Keratinocyte (primary cell): Measurements from ENCODE around the gene MAPT. TPM values are rescaled to one million over a fixed set of nuclear protein-coding genes. Genes with fewer than 3 reads are reported as not detected.

ENCODE experiments used
- DNase-seq: peaks from one replicate; pipeline ENCODE4 v3.0.0-alpha.2; 2011; ENCODE audit warnings: low read depth, missing footprints, low spot score
- FAIRE-seq: peaks from 2 replicates; lab custom pipeline; 2011; peaks lifted over from hg19 to GRCh38; lab: Jason Lieb, UNC
- H2AFZ ChIP-seq: 2 replicates; pipeline ENCODE4 v1.6.0; 2012; ENCODE audit warnings: low read length, control low read depth, inconsistent platforms; ENCODE audit not compliant: control insufficient read depth
- H3K27ac ChIP-seq: 2 replicates; pipeline ENCODE4 v1.5.1; 2011; ENCODE audit warnings: low read length; ENCODE audit not compliant: control insufficient read depth, insufficient read depth
- H3K27me3 ChIP-seq: 3 replicates; pipeline ENCODE4 v1.6.0; 2011; ENCODE audit warnings: low read length; ENCODE audit not compliant: control insufficient read depth, insufficient read depth; ENCODE audit errors: extremely low read depth
- H3K36me3 ChIP-seq, 2 experiments: 2 replicates in 1 of 2; 3 replicates in 1 of 2; pipeline ENCODE4 v1.5.1; 2011; ENCODE audit warnings: low read length in 2 of 2, mild to moderate bottlenecking in 1 of 2; ENCODE audit not compliant: control insufficient read depth in 2 of 2, insufficient read depth in 2 of 2; ENCODE audit errors: extremely low read depth in 1 of 2
- H3K4me1 ChIP-seq: 3 replicates; pipeline ENCODE4 v1.5.1; 2011; ENCODE audit warnings: low read length; ENCODE audit not compliant: control insufficient read depth, insufficient read depth; ENCODE audit errors: extremely low read depth
- H3K4me2 ChIP-seq: 3 replicates; pipeline ENCODE4 v1.6.0; 2011; ENCODE audit warnings: low read depth, low read length; ENCODE audit not compliant: control insufficient read depth, insufficient read depth; ENCODE audit errors: extremely low read depth
- H3K4me3 ChIP-seq, 3 experiments: fragments of 200-600 bp in 1 of 3; sonication (generic) in 1 of 3; 2 replicates in 2 of 3; 3 replicates in 1 of 3; pipeline ENCODE4 v1.5.1; 2011 to 2016; ENCODE audit warnings: low read length in 3 of 3, mild to moderate bottlenecking in 3 of 3, control low read depth in 2 of 3, inconsistent platforms in 1 of 3, low read depth in 1 of 3, mixed read lengths in 1 of 3, mixed run types in 1 of 3, moderate library complexity in 1 of 3; ENCODE audit not compliant: control insufficient read depth in 2 of 3, insufficient read depth in 2 of 3; ENCODE audit errors: extremely low read depth in 1 of 3
- H3K79me2 ChIP-seq: 2 replicates; pipeline ENCODE4 v1.6.0; 2012; ENCODE audit warnings: low read length; ENCODE audit not compliant: control insufficient read depth, insufficient read depth
- H3K9ac ChIP-seq: 3 replicates; pipeline ENCODE4 v1.6.0; 2011; ENCODE audit warnings: low read length; ENCODE audit not compliant: control insufficient read depth, insufficient read depth; ENCODE audit errors: extremely low read depth
- H3K9me1 ChIP-seq: 3 replicates; pipeline ENCODE4 v1.6.0; 2011; ENCODE audit warnings: low read length; ENCODE audit not compliant: control insufficient read depth, insufficient read depth; ENCODE audit errors: extremely low read depth
- H3K9me3 ChIP-seq: 2 replicates; pipeline ENCODE4 v1.5.1; 2012; ENCODE audit warnings: low read depth, low read length; ENCODE audit not compliant: control insufficient read depth
- H4K20me1 ChIP-seq: 3 replicates; pipeline ENCODE4 v1.6.0; 2011; ENCODE audit warnings: low read length; ENCODE audit not compliant: control insufficient read depth, insufficient read depth; ENCODE audit errors: extremely low read depth
- EZH2 ChIP-seq: IDR thresholded peaks from one replicate; pipeline ENCODE4 v1.6.1; 2012; ENCODE audit warnings: inconsistent platforms, mild to moderate bottlenecking, low read length, moderate library complexity
- dilution Hi-C: fragments of 300-500 bp; cut with MboI; formaldehyde crosslinking; loops from one replicate; pipeline ENCODE4 v1.7.0; 2020; ENCODE audit warnings: low sequenced_read_pairs; ENCODE audit not compliant: extremely low pct_ligation_motif_present
- polyA plus RNA-seq, 5 experiments: library from polyadenylated mRNA; depleted of rRNA in 3 of 5; stranded (reverse) in 3 of 5; stranded (forward) in 1 of 5; unstranded in 1 of 5; fragments of >200 nt; gene quantifications; 1 replicate in 1 of 5; 2 replicates in 3 of 5; 3 replicates in 1 of 5; pipeline versions ENCODE4 v1.2.1 to v1.2.3, GENCODE V29; 2011 to 2012; ENCODE audit warnings: missing spikeins in 2 of 5, low read depth in 1 of 5, low replicate concordance in 1 of 5
- TF ChIP-seq, protein P1 (sequence below), 3 experiments: IDR thresholded peaks in 1 of 3; conservative IDR thresholded peaks in 1 of 3; optimal IDR thresholded peaks in 1 of 3; 2 replicates in 2 of 3; 3 replicates in 1 of 3; pipeline versions ENCODE3 to v1.5.1; 2011; ENCODE audit warnings: low read length in 3 of 3, mild to moderate bottlenecking in 3 of 3, moderate library complexity in 2 of 3, control low read depth in 1 of 3, inconsistent platforms in 1 of 3; ENCODE audit not compliant: insufficient read depth in 2 of 3; ENCODE audit errors: extremely low read depth in 1 of 3

The MAPT gene
- polyA plus RNA-seq, 1 donor (not counting 4 experiments of a cell fraction or from before 2014, with no cell fraction given): 0.08 TPM

GRCh38 chr17:46007461-46007965 lies 113.2 kb downstream of the MAPT start:
- TF ChIP-seq EZH2: no peak
- TF ChIP-seq, protein P1, sequence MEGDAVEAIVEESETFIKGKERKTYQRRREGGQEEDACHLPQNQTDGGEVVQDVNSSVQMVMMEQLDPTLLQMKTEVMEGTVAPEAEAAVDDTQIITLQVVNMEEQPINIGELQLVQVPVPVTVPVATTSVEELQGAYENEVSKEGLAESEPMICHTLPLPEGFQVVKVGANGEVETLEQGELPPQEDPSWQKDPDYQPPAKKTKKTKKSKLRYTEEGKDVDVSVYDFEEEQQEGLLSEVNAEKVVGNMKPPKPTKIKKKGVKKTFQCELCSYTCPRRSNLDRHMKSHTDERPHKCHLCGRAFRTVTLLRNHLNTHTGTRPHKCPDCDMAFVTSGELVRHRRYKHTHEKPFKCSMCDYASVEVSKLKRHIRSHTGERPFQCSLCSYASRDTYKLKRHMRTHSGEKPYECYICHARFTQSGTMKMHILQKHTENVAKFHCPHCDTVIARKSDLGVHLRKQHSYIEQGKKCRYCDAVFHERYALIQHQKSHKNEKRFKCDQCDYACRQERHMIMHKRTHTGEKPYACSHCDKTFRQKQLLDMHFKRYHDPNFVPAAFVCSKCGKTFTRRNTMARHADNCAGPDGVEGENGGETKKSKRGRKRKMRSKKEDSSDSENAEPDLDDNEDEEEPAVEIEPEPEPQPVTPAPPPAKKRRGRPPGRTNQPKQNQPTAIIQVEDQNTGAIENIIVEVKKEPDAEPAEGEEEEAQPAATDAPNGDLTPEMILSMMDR (optimal IDR thresholded peaks at IDR 0.05 in 1 of 3, IDR thresholded peaks at IDR 0.05 in 1 of 3, conservative IDR thresholded peaks at IDR 0.05 in 1 of 3; ENCODE audit: extremely low read depth in 1 of 3, insufficient read depth in 2 of 3, low read length in 3 of 3): no peak
- Histone ChIP-seq H3K79me2 (no peaks in the 10 kb centered on the region), H3K4me3 (no peak overlapping the region), H3K9ac (no peak overlapping the region), H3K4me1 (no peaks in the 10 kb centered on the region), H3K9me1 (no peaks in the 10 kb centered on the region), H3K27me3 (peaks cover 3% of the 10 kb centered on the region), H3K27ac (no peak overlapping the region), H2AFZ (no peak overlapping the region), H3K36me3 (no peaks in the 10 kb centered on the region), H3K4me2 (no peak overlapping the region), H4K20me1 (no peaks in the 10 kb centered on the region), H3K9me3 (no peaks in the 10 kb centered on the region)
- dilution Hi-C loops: no loop called here
- DNase-seq: no peak
- no peak for FAIRE-seq

DNA sequence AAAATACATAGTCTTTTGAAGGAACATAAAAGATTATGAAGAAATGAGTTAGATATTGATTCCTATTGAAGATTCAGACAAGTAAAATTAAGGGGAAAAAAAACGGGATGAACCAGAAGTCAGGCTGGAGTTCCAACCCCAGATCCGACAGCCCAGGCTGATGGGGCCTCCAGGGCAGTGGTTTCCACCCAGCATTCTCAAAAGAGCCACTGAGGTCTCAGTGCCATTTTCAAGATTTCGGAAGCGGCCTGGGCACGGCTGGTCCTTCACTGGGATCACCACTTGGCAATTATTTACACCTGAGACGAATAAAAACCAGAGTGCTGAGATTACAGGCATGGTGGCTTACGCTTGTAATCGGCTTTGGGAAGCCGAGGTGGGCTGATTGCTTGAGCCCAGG lies 114.2 kb downstream of the MAPT start:
- Histone ChIP-seq H4K20me1 (no peaks in the 10 kb centered on the region), H3K27ac (no peak overlapping the region), H2AFZ (no peak overlapping the region), H3K9ac (no peak overlapping the region), H3K4me1 (no peaks in the 10 kb centered on the region), H3K4me3 (no peak overlapping the region), H3K27me3 (peaks cover 3% of the 10 kb centered on the region), H3K79me2 (no peaks in the 10 kb centered on the region), H3K36me3 (no peaks in the 10 kb centered on the region), H3K4me2 (no peak overlapping the region), H3K9me3 (no peaks in the 10 kb centered on the region), H3K9me1 (no peaks in the 10 kb centered on the region)
- dilution Hi-C loops: no loop called here
- no peak for TF ChIP-seq EZH2
- TF ChIP-seq, protein P1 (optimal IDR thresholded peaks at IDR 0.05 in 1 of 3, IDR thresholded peaks at IDR 0.05 in 1 of 3, conservative IDR thresholded peaks at IDR 0.05 in 1 of 3; ENCODE audit: extremely low read depth in 1 of 3, insufficient read depth in 2 of 3, low read length in 3 of 3): no peak
- no peak for FAIRE-seq
- DNase-seq: no peak
